Measurements from ENCODE around the gene TNS1.

Gene TNS1

GRCh38 chr2:218005486-218005885 lies 2.7 kb upstream of the TNS1 start:
- Mint-ChIP-seq H3K4me1 (ENCODE audit: low read depth in 2 of 2) (peaks cover 0 to 6% of the 10 kb centered on the region in 2 donors), H3K27me3 (peaks cover 66 to 91% of the 10 kb centered on the region in 2 donors), H3K4me3 (no peak overlapping the region), H3K27ac (no peak overlapping the region), H3K9me3 (no peaks in the 10 kb centered on the region), H3K36me3 (ENCODE audit: insufficient read depth) (no peaks in the 10 kb centered on the region)
- no peak for DNase-seq
- ATAC-seq (replicated peaks), result no peak

GRCh38 chr2:218005028-218005427 lies 2.2 kb upstream of the TNS1 start:
- ATAC-seq (replicated peaks) (no peak), DNase-seq (no peak)
- Mint-ChIP-seq H3K27ac (no peak overlapping the region), H3K36me3 (ENCODE audit: insufficient read depth) (no peaks in the 10 kb centered on the region), H3K4me1 (ENCODE audit: low read depth in 2 of 2) (peaks cover 0 to 6% of the 10 kb centered on the region in 2 donors), H3K9me3 (no peaks in the 10 kb centered on the region), H3K27me3 (peaks cover 70 to 94% of the 10 kb centered on the region in 2 donors), H3K4me3 (no peak overlapping the region)

GRCh38 chr2:218003981-218004419 lies 1.2 kb upstream of the TNS1 start:
- DNase-seq, result no peak
- Mint-ChIP-seq H3K27me3 (peaks cover 63 to 94% of the 10 kb centered on the region in 2 donors), H3K9me3 (no peaks in the 10 kb centered on the region), H3K4me3 (no peak overlapping the region), H3K36me3 (ENCODE audit: insufficient read depth) (no peaks in the 10 kb centered on the region), H3K27ac (no peak overlapping the region), H3K4me1 (ENCODE audit: low read depth in 2 of 2) (peaks cover 0 to 6% of the 10 kb centered on the region in 2 donors)
- ATAC-seq (replicated peaks), result no peak

GRCh38 chr2:218003281-218003944 lies 618 bp upstream of the TNS1 start:
- no peak overlapping the region for H3K4me3 Mint-ChIP-seq
- peaks cover 58 to 94% of the 10 kb centered on the region in 2 donors for H3K27me3 Mint-ChIP-seq
- H3K36me3 Mint-ChIP-seq (ENCODE audit: insufficient read depth), result no peaks in the 10 kb centered on the region
- DNase-seq (no peak), ATAC-seq (replicated peaks) (no peak)
- H3K27ac Mint-ChIP-seq, result no peak overlapping the region
- H3K9me3 Mint-ChIP-seq, result no peaks in the 10 kb centered on the region
- H3K4me1 Mint-ChIP-seq (ENCODE audit: low read depth in 2 of 2), result peaks cover 0 to 6% of the 10 kb centered on the region in 2 donors

- Mint-ChIP-seq H3K27me3 (peaks cover 55 to 94% of the 10 kb centered on the region in 2 donors), H3K4me1 (ENCODE audit: low read depth in 2 of 2) (peaks cover 0 to 6% of the 10 kb centered on the region in 2 donors), H3K4me3 (no peak overlapping the region), H3K36me3 (ENCODE audit: insufficient read depth) (no peaks in the 10 kb centered on the region), H3K9me3 (no peaks in the 10 kb centered on the region), H3K27ac (no peak overlapping the region)
- ATAC-seq (replicated peaks), result no peak
- DNase-seq, result no peak
Observed at GRCh38 chr2:218002143-218002844, 501 bp downstream of the TNS1 start.

- H3K27ac Mint-ChIP-seq, result no peak overlapping the region
- H3K27me3 Mint-ChIP-seq, result peaks cover 61 to 98% of the 10 kb centered on the region in 2 donors
- no peaks in the 10 kb centered on the region for H3K36me3 Mint-ChIP-seq (ENCODE audit: insufficient read depth)
- H3K4me3 Mint-ChIP-seq, result no peak overlapping the region
- DNase-seq, result no peak
- ATAC-seq (replicated peaks), result no peak
- peaks cover 0 to 6% of the 10 kb centered on the region in 2 donors for H3K4me1 Mint-ChIP-seq (ENCODE audit: low read depth in 2 of 2)
- no peaks in the 10 kb centered on the region for H3K9me3 Mint-ChIP-seq
Observed at GRCh38 chr2:218001629-218002028, 1.2 kb downstream of the TNS1 start.

GRCh38 chr2:218000136-218000535 lies 2.7 kb downstream of the TNS1 start:
- no peak for DNase-seq

GRCh38 chr2:217999595-217999959 lies 3.2 kb downstream of the TNS1 start:
- peaks cover 49 to 84% of the 10 kb centered on the region in 2 donors for H3K27me3 Mint-ChIP-seq
- no peak for ATAC-seq (replicated peaks)
- H3K4me3 Mint-ChIP-seq, result no peak overlapping the region
- no peak overlapping the region for H3K27ac Mint-ChIP-seq
- peaks cover 0 to 6% of the 10 kb centered on the region in 2 donors for H3K4me1 Mint-ChIP-seq (ENCODE audit: low read depth in 2 of 2)
- H3K9me3 Mint-ChIP-seq, result no peaks in the 10 kb centered on the region
- H3K36me3 Mint-ChIP-seq (ENCODE audit: insufficient read depth), result no peaks in the 10 kb centered on the region
- no peak for DNase-seq

More at GRCh38 chr2:218000136-218000535, 2.7 kb downstream of the TNS1 start:
- Mint-ChIP-seq H3K36me3 (ENCODE audit: insufficient read depth) (no peaks in the 10 kb centered on the region), H3K4me1 (ENCODE audit: low read depth in 2 of 2) (peaks cover 0 to 6% of the 10 kb centered on the region in 2 donors), H3K27me3 (peaks cover 51 to 89% of the 10 kb centered on the region in 2 donors), H3K4me3 (no peak overlapping the region), H3K9me3 (no peaks in the 10 kb centered on the region), H3K27ac (no peak overlapping the region)
- no peak for ATAC-seq (replicated peaks)

GRCh38 chr2:217998926-217999594 lies 3.7 kb downstream of the TNS1 start:
- Mint-ChIP-seq H3K36me3 (ENCODE audit: insufficient read depth) (no peaks in the 10 kb centered on the region), H3K4me1 (ENCODE audit: low read depth in 2 of 2) (peaks cover 0 to 6% of the 10 kb centered on the region in 2 donors), H3K27me3 (peaks cover 44 to 79% of the 10 kb centered on the region in 2 donors), H3K27ac (no peak overlapping the region), H3K4me3 (no peak overlapping the region), H3K9me3 (no peaks in the 10 kb centered on the region)
- no peak for DNase-seq
- no peak for ATAC-seq (replicated peaks)

GRCh38 chr2:217997510-217997909 lies 5.3 kb downstream of the TNS1 start:
- Mint-ChIP-seq H3K36me3 (ENCODE audit: insufficient read depth) (no peaks in the 10 kb centered on the region), H3K27ac (no peak overlapping the region), H3K4me1 (ENCODE audit: low read depth in 2 of 2) (no peaks in the 10 kb centered on the region), H3K9me3 (no peaks in the 10 kb centered on the region), H3K4me3 (no peak overlapping the region), H3K27me3 (peaks cover 38 to 65% of the 10 kb centered on the region in 2 donors)
- ATAC-seq (replicated peaks) (no peak), DNase-seq (no peak)

- DNase-seq, result no peak
- no peaks in the 10 kb centered on the region for H3K36me3 Mint-ChIP-seq (ENCODE audit: insufficient read depth)
- no peaks in the 10 kb centered on the region for H3K9me3 Mint-ChIP-seq
- H3K4me3 Mint-ChIP-seq, result no peak overlapping the region
- ATAC-seq (replicated peaks), result no peak
- no peak overlapping the region for H3K27ac Mint-ChIP-seq
- peaks cover 34 to 64% of the 10 kb centered on the region in 2 donors for H3K27me3 Mint-ChIP-seq
- no peaks in the 10 kb centered on the region for H3K4me1 Mint-ChIP-seq (ENCODE audit: low read depth in 2 of 2)
Observed at GRCh38 chr2:217996361-217996760, 6.4 kb downstream of the TNS1 start.

GRCh38 chr2:217995731-217996231 lies 7.0 kb downstream of the TNS1 start:
- DNase-seq, result no peak
- H3K27ac Mint-ChIP-seq, result no peak overlapping the region
- peaks cover 32 to 59% of the 10 kb centered on the region in 2 donors for H3K27me3 Mint-ChIP-seq
- ATAC-seq (replicated peaks), result no peak
- H3K9me3 Mint-ChIP-seq, result no peaks in the 10 kb centered on the region
- no peaks in the 10 kb centered on the region for H3K36me3 Mint-ChIP-seq (ENCODE audit: insufficient read depth)
- H3K4me1 Mint-ChIP-seq (ENCODE audit: low read depth in 2 of 2), result no peaks in the 10 kb centered on the region
- H3K4me3 Mint-ChIP-seq, result no peak overlapping the region

- Mint-ChIP-seq H3K27me3 (peaks cover 23 to 49% of the 10 kb centered on the region in 2 donors), H3K27ac (no peak overlapping the region), H3K4me1 (ENCODE audit: low read depth in 2 of 2) (no peaks in the 10 kb centered on the region), H3K9me3 (no peaks in the 10 kb centered on the region), H3K36me3 (ENCODE audit: insufficient read depth) (no peaks in the 10 kb centered on the region), H3K4me3 (no peak overlapping the region)
- DNase-seq (no peak), ATAC-seq (replicated peaks) (no peak)
Observed at GRCh38 chr2:217994776-217995274, 8.0 kb downstream of the TNS1 start.
